ENCODE results near the gene CTBP2. TPM values are rescaled to one million over a fixed set of nuclear protein-coding genes. Genes with fewer than 3 reads are reported as not detected.

CTBP2 gene
- total RNA-seq, 4 donors from 2014 or later, result 92.4 to 136 (median 125) TPM

GRCh38 chr10:125017547-125018298 is 142.6 kb downstream of the CTBP2 start:
- peak overlapping the region in 1 of 3 donors; percentile 70 for H3K27ac ChIP-seq
- no peak for TF ChIP-seq POLR2A (IDR thresholded peaks at IDR 0.05)
- TF ChIP-seq CTCF (IDR thresholded peaks at IDR 0.05), result no peak
- DNase-seq, result no peak
- H3K4me3 ChIP-seq (replicated peaks in 1 of 3), result no peak overlapping the region
- no peaks in the 10 kb centered on the region for H3K36me3 ChIP-seq
- WGBS, 2 donors, result 71 to 89% methylated on average over 7 to 8 of the region's 12 CpGs
- H3K4me1 ChIP-seq, result peaks cover 51 to 82% of the 10 kb centered on the region in 2 donors
- H3K27me3 ChIP-seq, result no peaks in the 10 kb centered on the region
- intact Hi-C loops (cut with DNase I), result no loop called here
- H3K9me3 ChIP-seq, result no peaks in the 10 kb centered on the region

GRCh38 chr10:125016611-125017202 is 143.7 kb downstream of the CTBP2 start:
- H3K4me3 ChIP-seq (replicated peaks in 1 of 3), result no peak overlapping the region
- no peaks in the 10 kb centered on the region for H3K36me3 ChIP-seq
- no peaks in the 10 kb centered on the region for H3K9me3 ChIP-seq
- peak; percentile 29 to 47 for DNase-seq
- WGBS, 2 donors, result 52 to 68% methylated on average over 14 of the region's 14 CpGs
- intact Hi-C loops (cut with DNase I), result no loop called here
- H3K27ac ChIP-seq, result peak overlapping the region; percentile 70 to 84 (median 71)
- peaks cover 53 to 78% of the 10 kb centered on the region in 2 donors for H3K4me1 ChIP-seq
- TF ChIP-seq CTCF (IDR thresholded peaks at IDR 0.05), result no peak
- no peak for TF ChIP-seq POLR2A (IDR thresholded peaks at IDR 0.05)
- H3K27me3 ChIP-seq, result no peaks in the 10 kb centered on the region

- Histone ChIP-seq H3K27ac (peak overlapping the region; percentile 70 to 84 (median 71)), H3K4me1 (peaks cover 53 to 78% of the 10 kb centered on the region in 2 donors), H3K27me3 (no peaks in the 10 kb centered on the region), H3K36me3 (no peaks in the 10 kb centered on the region), H3K4me3 (replicated peaks in 1 of 3) (no peak overlapping the region), H3K9me3 (no peaks in the 10 kb centered on the region)
- DNase-seq, result peak; percentile 49 to 59
- 43 to 67% methylated on average over 1 to 6 of the region's 10 CpGs for WGBS, 2 donors
- TF ChIP-seq CTCF (IDR thresholded peaks at IDR 0.05) (no peak), POLR2A (IDR thresholded peaks at IDR 0.05) (no peak)
- intact Hi-C loops (cut with DNase I), result no loop called here
Measured at GRCh38 chr10:125016123-125016522, 144.2 kb downstream of the CTBP2 start.

GRCh38 chr10:125015356-125015944 is 144.9 kb downstream of the CTBP2 start:
- no peak for TF ChIP-seq CTCF (IDR thresholded peaks at IDR 0.05)
- no peak for TF ChIP-seq POLR2A (IDR thresholded peaks at IDR 0.05)
- 32 to 34% methylated on average over 23 of the region's 23 CpGs for WGBS, 2 donors
- H3K27me3 ChIP-seq, result no peaks in the 10 kb centered on the region
- DNase-seq, result peak; percentile 80 to 84
- no peaks in the 10 kb centered on the region for H3K36me3 ChIP-seq
- H3K9me3 ChIP-seq, result no peaks in the 10 kb centered on the region
- H3K27ac ChIP-seq, result peak overlapping the region; percentile 70 to 84 (median 71)
- peaks cover 53 to 74% of the 10 kb centered on the region in 2 donors for H3K4me1 ChIP-seq
- intact Hi-C loops (cut with DNase I), result no loop called here
- no peak overlapping the region for H3K4me3 ChIP-seq (replicated peaks in 1 of 3)

Data from thyroid gland (tissue), 4 donors.